Osteoblast (primary cell): ENCODE results near the gene TULP1. TPM values are rescaled to one million over a fixed set of nuclear protein-coding genes. Genes with fewer than 3 reads are reported as not detected.
A peak's percentile ranks its signal among the peaks of the same experiment; 100 is the strongest.

Experiments
- DNase-seq: peaks from one replicate; pipeline ENCODE4 v3.0.0; 2011; ENCODE audit warnings: low spot score, mixed read lengths; ENCODE audit not compliant: insufficient read length; ENCODE audit errors: missing footprints
- H2AFZ ChIP-seq: 2 replicates; pipeline ENCODE4 v1.6.0; 2011; ENCODE audit warnings: mild to moderate bottlenecking, low read length
- H3K27ac ChIP-seq: 2 replicates; pipeline ENCODE4 v1.5.1; 2011; ENCODE audit warnings: mild to moderate bottlenecking, low read depth, low read length, moderate library complexity
- H3K27me3 ChIP-seq: 2 replicates; pipeline ENCODE4 v1.6.0; 2012; ENCODE audit warnings: mild to moderate bottlenecking, control low read depth, inconsistent platforms, low read length, moderate library complexity; ENCODE audit not compliant: insufficient read depth
- H3K36me3 ChIP-seq: 2 replicates; pipeline ENCODE4 v1.5.1; 2011; ENCODE audit warnings: mild to moderate bottlenecking, low read length, control low read depth, moderate library complexity; ENCODE audit not compliant: insufficient read depth
- H3K4me1 ChIP-seq: 2 replicates; pipeline ENCODE4 v1.5.1; 2011; ENCODE audit warnings: mild to moderate bottlenecking, low read length, control low read depth, moderate library complexity; ENCODE audit not compliant: insufficient read depth
- H3K4me2 ChIP-seq: 2 replicates; pipeline ENCODE4 v1.6.0; 2011; ENCODE audit warnings: mild to moderate bottlenecking, low read length; ENCODE audit not compliant: insufficient read depth
- H3K4me3 ChIP-seq: fragments of 200-600 bp; sonication (generic); 3 replicates; pipeline ENCODE4 v1.5.1; 2012; ENCODE audit warnings: mild to moderate bottlenecking, low read length, inconsistent platforms; ENCODE audit not compliant: insufficient read depth
- H3K79me2 ChIP-seq: 2 replicates; pipeline ENCODE4 v1.6.0; 2012; ENCODE audit warnings: mild to moderate bottlenecking, low read length, control low read depth, inconsistent platforms; ENCODE audit not compliant: insufficient read depth
- H3K9me3 ChIP-seq: 2 replicates; pipeline ENCODE4 v1.5.1; 2011; ENCODE audit warnings: low read depth, low read length, control low read depth
- H4K20me1 ChIP-seq: 2 replicates; pipeline ENCODE4 v1.6.0; 2012; ENCODE audit warnings: mild to moderate bottlenecking, low read length, control low read depth; ENCODE audit not compliant: insufficient read depth
- total RNA-seq: library from RNA; depleted of rRNA; stranded (reverse); fragments of >200 nt; gene quantifications from 2 replicates; pipeline ENCODE4 v1.2.3, GENCODE V29; 2012
- TF ChIP-seq, protein P1 (sequence below): IDR thresholded peaks from 2 replicates; pipeline ENCODE4 v1.5.1; 2011; ENCODE audit warnings: mild to moderate bottlenecking, low read depth, low read length, moderate library complexity; ENCODE audit errors: extremely low read depth

The TULP1 gene
- total RNA-seq, 1 donor: not detected

DNA sequence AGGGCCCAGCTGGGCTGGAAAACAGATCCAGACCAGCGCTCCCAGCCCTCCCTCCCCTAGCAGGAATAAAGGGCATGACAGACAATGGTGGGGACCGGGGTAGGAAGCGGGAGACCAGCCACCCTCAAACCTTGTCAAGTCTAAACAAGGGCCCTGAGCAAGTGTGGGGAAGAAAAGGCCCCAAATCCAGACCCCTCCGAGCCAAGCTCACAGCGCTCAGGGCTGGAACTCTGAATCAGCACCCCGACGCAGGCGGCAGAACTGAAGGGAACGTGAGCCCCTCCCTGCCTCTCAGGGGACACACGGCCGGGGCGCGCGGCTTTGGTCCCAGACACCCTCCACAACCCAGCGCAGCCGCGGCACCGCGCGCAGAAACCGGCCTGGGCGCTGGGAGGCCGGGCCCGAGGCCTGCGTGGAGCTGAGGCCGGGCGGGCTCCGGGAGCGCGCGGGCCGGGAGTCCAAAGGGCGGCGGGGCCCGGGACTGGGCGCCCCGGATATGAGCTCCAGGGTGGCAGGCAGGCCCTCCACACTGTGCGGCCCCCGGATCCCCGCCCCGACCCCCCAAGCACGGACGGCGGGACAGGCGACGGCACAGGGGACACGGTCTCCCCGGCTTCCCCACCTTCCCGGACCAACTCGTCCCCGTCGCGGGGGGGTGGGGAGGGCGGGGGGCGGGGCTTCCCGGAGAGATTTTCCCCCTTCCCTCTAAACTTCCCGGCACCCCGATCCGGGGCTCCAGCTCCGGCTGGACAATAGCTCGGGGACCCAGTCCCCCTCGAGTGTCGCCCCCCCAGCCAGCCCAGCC lies 16.5 kb downstream of the TULP1 start:
- Histone ChIP-seq H3K4me3 (peak overlapping the region; percentile 79), H3K27me3 (no peaks in the 10 kb centered on the region), H3K36me3 (no peaks in the 10 kb centered on the region), H3K27ac (peak overlapping the region; percentile 60), H3K9me3 (no peaks in the 10 kb centered on the region), H3K4me1 (peaks cover 25% of the 10 kb centered on the region), H4K20me1 (peaks cover 32% of the 10 kb centered on the region), H3K79me2 (peaks cover 51% of the 10 kb centered on the region), H3K4me2 (peak overlapping the region; percentile 88), H2AFZ (peak overlapping the region; percentile 59)
- DNase-seq: peak; percentile 98
- TF ChIP-seq, protein P1, sequence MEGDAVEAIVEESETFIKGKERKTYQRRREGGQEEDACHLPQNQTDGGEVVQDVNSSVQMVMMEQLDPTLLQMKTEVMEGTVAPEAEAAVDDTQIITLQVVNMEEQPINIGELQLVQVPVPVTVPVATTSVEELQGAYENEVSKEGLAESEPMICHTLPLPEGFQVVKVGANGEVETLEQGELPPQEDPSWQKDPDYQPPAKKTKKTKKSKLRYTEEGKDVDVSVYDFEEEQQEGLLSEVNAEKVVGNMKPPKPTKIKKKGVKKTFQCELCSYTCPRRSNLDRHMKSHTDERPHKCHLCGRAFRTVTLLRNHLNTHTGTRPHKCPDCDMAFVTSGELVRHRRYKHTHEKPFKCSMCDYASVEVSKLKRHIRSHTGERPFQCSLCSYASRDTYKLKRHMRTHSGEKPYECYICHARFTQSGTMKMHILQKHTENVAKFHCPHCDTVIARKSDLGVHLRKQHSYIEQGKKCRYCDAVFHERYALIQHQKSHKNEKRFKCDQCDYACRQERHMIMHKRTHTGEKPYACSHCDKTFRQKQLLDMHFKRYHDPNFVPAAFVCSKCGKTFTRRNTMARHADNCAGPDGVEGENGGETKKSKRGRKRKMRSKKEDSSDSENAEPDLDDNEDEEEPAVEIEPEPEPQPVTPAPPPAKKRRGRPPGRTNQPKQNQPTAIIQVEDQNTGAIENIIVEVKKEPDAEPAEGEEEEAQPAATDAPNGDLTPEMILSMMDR: no peak

- peaks cover 59% of the 10 kb centered on the region for H3K79me2 ChIP-seq
- peak overlapping the region; percentile 79 for H3K4me3 ChIP-seq
- H3K9me3 ChIP-seq: no peaks in the 10 kb centered on the region
- peak; percentile 90 for DNase-seq
- H3K27ac ChIP-seq: peak overlapping the region; percentile 60
- peaks cover 24% of the 10 kb centered on the region for H3K4me1 ChIP-seq
- TF ChIP-seq, protein P1: no peak
- peak overlapping the region; percentile 88 for H3K4me2 ChIP-seq
- H3K27me3 ChIP-seq: no peaks in the 10 kb centered on the region
- H3K36me3 ChIP-seq: no peaks in the 10 kb centered on the region
- H4K20me1 ChIP-seq: peaks cover 32% of the 10 kb centered on the region
- peak overlapping the region; percentile 59 for H2AFZ ChIP-seq
Measured at GRCh38 chr6:35495258-35496035, 17.2 kb downstream of the TULP1 start.

- Histone ChIP-seq H3K9me3 (no peaks in the 10 kb centered on the region), H3K27ac (peak overlapping the region; percentile 51), H3K27me3 (no peaks in the 10 kb centered on the region), H2AFZ (no peak overlapping the region), H3K79me2 (peaks cover 70% of the 10 kb centered on the region), H3K36me3 (no peaks in the 10 kb centered on the region), H3K4me3 (peak overlapping the region; percentile 22), H3K4me1 (peaks cover 32% of the 10 kb centered on the region), H4K20me1 (peaks cover 32% of the 10 kb centered on the region), H3K4me2 (peak overlapping the region; percentile 44)
- peak; percentile 87 for DNase-seq
- TF ChIP-seq, protein P1: no peak
Measured at GRCh38 chr6:35494161-35494563, 18.5 kb downstream of the TULP1 start.
